GM12872 (cell line): Measurements from ENCODE around the gene PRR18.

Experiments
- TF ChIP-seq, protein P1 (sequence below): IDR thresholded peaks from 3 replicates; pipeline ENCODE4 v1.5.1; 2011; ENCODE audit warnings: low read depth, mild to moderate bottlenecking, low read length, moderate library complexity; ENCODE audit not compliant: insufficient read depth

The PRR18 gene

DNA sequence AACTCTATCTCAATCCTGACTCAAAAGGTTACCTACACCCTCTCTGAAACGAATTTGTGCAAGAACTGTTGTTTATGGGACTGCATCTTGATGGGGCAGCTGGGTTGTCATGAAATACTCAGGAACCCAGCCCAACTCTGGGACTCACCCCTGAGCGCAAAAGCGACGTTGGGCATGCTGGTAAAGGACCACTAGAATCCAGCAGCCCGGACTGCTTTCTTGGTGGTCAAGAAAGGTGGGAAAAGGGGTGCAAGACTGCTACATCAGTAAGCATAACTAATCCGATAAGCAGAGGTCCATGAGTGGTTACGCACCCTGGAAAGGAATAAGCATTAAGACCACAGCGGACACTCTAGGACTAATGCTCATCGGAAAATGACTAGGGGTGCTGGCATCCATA is 6.3 kb upstream of the PRR18 start:
- TF ChIP-seq, protein P1, sequence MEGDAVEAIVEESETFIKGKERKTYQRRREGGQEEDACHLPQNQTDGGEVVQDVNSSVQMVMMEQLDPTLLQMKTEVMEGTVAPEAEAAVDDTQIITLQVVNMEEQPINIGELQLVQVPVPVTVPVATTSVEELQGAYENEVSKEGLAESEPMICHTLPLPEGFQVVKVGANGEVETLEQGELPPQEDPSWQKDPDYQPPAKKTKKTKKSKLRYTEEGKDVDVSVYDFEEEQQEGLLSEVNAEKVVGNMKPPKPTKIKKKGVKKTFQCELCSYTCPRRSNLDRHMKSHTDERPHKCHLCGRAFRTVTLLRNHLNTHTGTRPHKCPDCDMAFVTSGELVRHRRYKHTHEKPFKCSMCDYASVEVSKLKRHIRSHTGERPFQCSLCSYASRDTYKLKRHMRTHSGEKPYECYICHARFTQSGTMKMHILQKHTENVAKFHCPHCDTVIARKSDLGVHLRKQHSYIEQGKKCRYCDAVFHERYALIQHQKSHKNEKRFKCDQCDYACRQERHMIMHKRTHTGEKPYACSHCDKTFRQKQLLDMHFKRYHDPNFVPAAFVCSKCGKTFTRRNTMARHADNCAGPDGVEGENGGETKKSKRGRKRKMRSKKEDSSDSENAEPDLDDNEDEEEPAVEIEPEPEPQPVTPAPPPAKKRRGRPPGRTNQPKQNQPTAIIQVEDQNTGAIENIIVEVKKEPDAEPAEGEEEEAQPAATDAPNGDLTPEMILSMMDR, result no peak

DNA sequence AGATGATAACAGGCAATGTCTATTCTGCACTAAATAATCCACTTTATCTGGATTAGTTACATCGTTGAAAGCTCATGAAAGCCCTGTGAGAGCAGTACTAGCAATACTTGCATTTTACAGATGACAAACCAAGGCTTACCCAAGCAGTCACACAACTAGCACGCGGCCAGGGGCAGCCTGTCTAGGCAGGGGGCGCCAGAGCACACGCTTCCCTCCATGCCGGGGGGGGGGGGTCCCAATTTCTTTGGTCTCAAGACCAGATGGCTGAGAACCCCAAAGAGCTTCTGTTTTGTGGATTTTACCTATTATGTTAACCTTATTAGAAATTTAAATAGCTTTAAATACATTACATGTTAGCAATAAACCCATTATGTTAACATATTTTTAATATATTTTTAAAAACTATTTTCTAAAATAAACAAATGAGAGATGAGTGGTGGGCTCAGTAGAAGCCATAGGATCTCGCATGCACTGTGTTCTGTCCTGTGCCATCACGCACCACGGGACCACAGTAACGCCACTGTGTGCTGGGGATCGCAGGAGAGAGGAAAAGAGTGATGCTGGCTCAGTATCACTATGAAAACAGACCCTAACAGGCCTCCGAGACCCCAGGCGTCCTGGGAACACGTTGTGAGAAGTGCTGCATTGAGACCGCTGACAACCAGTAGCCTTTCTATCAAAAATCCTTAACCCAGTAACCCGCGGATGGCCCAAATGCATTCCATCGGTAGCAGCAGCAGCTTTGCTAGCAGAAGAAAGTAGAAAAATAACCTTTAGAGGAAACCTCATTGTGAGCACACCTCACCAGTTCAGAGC is 5.3 kb upstream of the PRR18 start:
- TF ChIP-seq, protein P1, result peak; percentile 75

DNA sequence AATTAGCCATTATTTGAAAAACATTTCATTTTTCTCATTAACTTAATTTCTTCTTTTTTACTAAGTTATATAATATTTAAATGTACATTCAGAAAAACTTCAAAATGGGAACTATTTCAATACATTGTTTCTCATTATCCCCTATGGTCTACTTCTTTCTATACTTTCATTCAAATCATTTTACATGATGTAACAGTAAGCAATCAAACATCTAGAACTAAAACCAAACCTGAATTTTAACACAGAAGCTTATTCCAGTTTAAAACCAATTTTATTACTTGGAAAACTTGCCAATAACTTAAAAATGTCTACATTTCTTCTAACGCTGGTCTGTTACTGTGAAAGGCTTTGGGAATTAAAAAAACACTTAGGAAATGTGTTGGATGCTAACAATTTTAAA is 4.6 kb upstream of the PRR18 start:
- TF ChIP-seq, protein P1, result no peak

DNA sequence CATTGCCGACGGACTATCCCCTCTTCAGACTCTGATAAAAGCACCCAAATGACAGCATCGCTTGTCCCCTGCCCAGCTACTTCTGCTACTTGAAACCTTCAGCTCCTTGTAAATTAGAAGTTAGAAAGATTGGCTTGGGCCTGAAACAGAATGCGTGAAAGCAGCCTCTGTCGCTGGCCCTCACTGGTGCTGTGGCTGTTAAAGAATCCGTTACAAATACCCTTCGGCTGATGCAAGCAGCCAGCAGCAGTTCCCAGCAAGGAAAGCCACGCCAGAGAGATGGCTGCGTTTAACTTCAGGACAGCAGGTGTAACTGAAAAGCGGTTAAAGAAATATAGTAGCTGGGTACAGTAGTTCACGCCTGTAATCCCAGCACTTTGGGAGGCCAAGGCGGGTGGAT is 2.4 kb upstream of the PRR18 start:
- TF ChIP-seq, protein P1, result no peak

DNA sequence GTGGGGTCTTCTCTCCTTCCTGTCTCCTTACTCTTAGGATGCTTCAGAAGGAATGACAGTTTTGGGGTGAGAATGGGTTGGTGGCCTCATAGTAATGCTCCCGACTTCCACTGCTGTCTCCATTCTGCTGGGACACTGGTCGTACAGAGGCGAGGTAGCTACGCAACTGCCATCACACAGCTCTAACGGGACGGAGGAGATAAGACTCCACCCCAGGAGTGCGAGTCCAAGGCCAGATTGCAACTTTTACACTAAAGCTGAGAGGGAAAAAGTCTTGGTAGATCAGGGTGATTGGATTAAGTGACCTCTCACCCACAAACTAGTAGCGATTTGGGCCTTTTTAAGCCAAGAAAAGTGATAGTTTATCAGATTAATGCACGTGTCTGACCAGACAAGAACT is 1.8 kb upstream of the PRR18 start:
- TF ChIP-seq, protein P1, result no peak

DNA sequence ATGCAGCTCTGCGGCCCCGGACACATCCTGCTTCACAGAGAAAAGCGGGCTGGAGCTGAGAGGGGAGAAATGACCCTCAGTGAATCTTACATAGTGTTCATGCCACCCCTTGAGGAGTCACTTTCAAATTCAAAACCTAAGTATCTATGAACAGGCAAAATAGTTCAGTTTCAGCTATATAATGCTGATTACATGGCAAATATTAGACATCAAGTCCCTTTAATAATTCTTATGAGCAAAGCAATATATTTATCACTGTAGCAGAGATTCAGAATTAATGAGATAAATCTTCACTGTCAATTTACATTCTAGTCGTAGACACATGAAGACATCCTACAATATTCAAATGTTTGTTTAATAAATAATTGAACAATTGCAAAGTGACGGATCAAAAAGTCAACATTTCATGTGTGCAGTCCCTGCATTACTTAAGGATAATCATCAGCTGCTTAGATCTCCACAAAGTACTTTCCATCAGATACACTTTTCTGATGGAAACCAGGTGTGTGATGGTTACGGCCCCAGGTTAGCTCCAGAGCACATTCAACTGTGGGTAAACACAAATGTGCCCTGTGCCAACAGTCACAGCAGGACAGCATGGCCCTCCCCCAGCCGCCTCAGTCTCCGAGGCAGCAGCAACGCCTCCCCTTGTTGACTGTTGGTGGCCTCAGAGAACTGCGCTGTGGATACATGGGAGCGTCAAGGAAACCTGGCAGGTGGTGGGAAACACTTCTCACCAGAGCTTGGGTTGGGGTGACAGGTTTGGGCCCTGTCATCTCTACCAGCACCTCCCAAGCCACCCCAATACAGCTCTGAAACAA is 787 bp upstream of the PRR18 start:
- TF ChIP-seq, protein P1, result no peak

DNA sequence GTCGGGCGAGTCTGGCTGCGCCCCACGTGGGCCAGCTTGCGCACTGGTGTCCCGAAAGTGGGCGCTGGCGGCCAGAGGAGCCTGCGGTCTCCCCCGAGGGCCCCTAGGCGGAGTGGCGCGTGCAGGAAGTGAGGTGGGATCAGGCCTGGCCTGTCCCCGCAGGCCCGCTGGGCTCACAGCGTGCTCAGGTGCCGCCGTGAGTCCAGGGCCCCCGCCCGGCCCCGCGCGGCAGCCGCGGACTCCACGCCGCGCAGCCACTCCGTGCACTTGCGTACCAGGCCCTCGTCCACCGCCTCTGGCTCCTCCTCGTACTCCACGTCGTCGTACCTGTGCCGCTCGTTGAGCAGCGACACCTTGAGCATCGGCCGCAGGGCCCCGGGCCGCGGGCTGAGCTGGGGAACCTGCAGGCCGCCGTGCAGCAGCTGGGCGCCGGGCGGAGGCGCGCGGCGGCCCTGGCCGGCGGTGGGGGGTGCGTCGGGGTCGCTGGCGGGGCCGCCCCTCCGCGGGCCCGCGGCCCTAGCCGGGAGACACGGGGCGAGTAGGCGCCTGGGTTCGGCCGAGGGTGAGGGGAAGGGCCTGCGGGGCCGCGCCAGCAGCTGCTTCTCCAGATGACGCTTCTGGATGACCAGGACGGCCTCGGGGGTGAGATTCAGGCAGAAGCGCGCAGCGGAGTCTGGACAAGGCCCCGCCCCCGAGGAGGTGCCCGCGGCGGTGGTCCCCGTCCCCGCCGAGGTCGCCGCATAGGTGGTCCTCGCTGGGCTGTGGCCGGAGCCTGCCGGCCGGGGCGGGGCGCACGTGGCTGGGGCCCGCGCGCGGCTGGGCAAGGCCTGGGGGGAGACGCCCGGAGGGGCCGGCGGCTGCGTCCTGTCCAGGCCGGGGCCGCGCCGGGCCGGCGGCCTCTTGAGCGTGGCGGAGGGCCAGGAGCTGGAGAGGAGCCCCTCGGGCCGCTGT is 835 bp downstream of the PRR18 start:
- TF ChIP-seq, protein P1, result no peak
